Measurements from ENCODE around the gene TMEM236.

TMEM236 gene

DNA sequence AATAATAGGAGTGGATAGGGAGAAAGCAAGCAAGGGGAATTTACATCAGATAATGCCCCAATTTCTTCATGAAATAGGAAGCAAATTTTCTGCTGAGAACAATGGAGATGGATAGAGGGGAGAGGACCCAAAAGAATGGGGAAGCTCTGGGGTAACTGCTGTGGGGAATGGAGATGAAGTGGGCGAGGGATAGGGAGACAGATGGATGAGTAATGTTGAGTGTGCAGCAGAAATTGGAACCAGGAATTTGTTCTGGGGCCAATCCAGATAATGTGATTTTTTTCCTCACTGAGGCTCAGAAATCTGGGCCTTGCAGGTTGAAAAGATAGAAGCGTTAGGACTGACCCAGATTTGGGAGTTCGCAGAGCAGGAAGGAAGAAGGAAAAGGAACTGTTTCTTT, 32.7 kb downstream of the TMEM236 start:
- TF ChIP-seq, protein P1, sequence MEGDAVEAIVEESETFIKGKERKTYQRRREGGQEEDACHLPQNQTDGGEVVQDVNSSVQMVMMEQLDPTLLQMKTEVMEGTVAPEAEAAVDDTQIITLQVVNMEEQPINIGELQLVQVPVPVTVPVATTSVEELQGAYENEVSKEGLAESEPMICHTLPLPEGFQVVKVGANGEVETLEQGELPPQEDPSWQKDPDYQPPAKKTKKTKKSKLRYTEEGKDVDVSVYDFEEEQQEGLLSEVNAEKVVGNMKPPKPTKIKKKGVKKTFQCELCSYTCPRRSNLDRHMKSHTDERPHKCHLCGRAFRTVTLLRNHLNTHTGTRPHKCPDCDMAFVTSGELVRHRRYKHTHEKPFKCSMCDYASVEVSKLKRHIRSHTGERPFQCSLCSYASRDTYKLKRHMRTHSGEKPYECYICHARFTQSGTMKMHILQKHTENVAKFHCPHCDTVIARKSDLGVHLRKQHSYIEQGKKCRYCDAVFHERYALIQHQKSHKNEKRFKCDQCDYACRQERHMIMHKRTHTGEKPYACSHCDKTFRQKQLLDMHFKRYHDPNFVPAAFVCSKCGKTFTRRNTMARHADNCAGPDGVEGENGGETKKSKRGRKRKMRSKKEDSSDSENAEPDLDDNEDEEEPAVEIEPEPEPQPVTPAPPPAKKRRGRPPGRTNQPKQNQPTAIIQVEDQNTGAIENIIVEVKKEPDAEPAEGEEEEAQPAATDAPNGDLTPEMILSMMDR (IDR thresholded peaks at IDR 0.05; ENCODE audit: control insufficient read depth, extremely low read depth, insufficient read depth) = no peak
- H3K4me3 ChIP-seq (ENCODE audit: low read depth, low read length) = no peak overlapping the region
- no peak for DNase-seq (ENCODE audit: low read depth)

DNA sequence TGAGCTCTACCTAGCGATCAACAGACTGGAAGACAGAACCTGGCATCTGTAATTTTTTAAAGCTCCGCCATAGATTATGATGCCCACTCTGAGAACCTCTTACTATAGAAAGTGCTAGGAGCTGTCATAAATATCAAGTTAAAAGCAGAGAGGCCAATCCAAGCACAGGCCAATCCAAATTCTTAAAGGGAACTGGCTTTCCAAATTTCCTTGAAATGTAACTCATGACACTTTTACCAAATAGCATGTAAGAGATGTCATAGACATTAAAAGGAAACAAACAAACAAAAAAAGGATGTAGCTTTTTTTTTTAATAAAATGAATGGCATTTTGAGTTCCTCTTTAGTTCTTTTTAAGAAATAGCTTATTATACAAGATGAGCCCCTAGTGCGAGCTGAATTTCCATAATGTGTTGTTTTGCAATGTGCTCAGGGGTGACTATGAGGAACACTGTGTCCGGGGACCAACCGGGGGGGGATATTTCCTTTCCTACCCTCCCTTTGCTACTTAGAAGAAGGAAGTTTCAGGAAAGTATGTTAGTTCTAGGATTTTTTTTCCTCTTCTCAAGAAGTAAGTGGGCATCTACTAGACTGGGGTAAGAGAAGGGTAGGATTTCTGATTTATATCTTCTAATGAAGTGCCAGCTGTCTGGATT, 33.4 kb downstream of the TMEM236 start:
- no peak overlapping the region for H3K4me3 ChIP-seq (ENCODE audit: low read depth, low read length)
- TF ChIP-seq, protein P1 (IDR thresholded peaks at IDR 0.05; ENCODE audit: control insufficient read depth, extremely low read depth, insufficient read depth) = no peak
- no peak for DNase-seq (ENCODE audit: low read depth)

DNA sequence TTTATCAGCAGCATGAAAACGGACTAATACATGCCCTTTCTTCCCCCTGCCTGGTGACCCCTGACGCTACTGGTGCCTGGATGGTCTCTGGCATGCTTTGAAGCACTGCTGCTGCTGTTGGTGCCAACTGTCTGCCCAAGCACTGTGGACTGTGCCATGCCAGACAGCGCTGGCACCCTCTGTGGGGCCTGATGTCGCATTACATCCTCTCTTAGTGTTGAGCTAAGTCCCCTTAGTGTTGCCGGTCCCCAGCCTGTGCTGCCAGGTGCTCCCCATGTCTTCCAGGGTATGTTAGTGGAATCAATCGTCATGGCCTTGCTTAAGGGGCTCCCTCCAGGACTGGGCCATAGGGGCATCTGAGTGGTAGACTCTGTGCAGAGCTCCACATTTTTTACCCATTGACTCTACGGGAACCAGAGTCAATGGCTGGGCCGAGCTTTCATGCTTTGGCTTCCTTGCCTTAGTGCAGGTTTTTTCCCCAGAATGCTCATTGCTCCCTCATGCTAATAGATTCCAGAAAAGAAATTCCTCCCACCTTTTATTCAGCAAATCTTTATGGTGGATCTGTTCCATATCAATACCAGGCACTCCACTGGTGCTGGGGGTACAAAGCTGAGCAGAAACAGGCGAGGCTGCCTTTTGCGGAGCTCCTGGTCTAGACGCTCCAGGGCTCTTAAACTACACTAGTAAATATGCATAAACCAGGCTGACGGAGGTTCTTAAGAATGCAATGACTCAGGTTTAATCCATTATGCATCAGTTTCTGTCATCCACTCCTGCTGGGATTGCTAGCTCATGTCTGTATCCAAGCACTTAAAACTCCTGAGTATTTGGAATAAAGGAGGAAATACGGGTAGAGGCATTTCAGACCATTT, 35.3 kb downstream of the TMEM236 start:
- no peak overlapping the region for H3K4me3 ChIP-seq (ENCODE audit: low read depth, low read length)
- no peak for DNase-seq (ENCODE audit: low read depth)

DNA sequence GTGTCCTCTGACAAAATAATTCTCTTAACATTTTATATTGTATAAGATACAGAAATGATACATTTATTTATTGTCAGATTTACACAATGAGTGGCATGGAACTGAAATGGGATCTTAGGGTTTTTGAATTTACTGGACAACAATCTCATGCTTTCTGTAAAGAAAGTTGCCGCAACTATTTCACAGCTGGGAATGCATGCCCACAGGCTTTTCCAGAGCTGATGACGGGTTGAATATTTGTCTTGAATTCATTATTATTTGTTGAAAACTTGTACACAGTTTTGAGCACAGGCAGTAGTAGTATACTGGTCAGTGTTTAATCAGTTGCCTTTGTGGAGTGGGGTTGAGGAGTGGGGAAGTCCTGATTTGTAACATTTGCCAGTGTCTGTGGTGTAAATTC, 36.6 kb downstream of the TMEM236 start:
- H3K4me3 ChIP-seq (ENCODE audit: low read depth, low read length) = no peak overlapping the region
- no peak for DNase-seq (ENCODE audit: low read depth)
- TF ChIP-seq, protein P1 (IDR thresholded peaks at IDR 0.05; ENCODE audit: control insufficient read depth, extremely low read depth, insufficient read depth) = no peak

More for the DNA sequence above, 35.3 kb downstream of the TMEM236 start:
- TF ChIP-seq, protein P1 (IDR thresholded peaks at IDR 0.05; ENCODE audit: control insufficient read depth, extremely low read depth, insufficient read depth) = no peak

DNA sequence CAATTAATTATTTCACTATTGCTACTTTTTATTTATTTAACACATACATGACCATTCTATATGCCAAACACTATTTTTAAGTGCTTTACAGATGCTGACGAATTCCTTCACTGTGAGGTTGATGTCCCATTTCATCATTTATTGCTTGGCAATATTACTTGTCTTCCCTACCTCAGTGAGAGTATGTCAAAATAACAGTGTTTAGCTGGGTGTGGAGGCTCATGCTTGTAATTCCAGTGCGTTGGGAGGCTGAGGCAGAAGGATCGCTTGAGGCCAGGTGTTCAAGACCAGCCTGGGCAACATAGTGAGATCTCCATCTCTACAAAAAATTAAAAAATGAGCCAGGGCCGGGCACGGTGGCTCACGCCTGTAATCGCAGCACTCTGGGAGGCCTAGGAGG, 37.4 kb downstream of the TMEM236 start:
- TF ChIP-seq, protein P1 (IDR thresholded peaks at IDR 0.05; ENCODE audit: control insufficient read depth, extremely low read depth, insufficient read depth) = no peak
- DNase-seq (ENCODE audit: low read depth) = no peak
- H3K4me3 ChIP-seq (ENCODE audit: low read depth, low read length) = no peak overlapping the region

DNA sequence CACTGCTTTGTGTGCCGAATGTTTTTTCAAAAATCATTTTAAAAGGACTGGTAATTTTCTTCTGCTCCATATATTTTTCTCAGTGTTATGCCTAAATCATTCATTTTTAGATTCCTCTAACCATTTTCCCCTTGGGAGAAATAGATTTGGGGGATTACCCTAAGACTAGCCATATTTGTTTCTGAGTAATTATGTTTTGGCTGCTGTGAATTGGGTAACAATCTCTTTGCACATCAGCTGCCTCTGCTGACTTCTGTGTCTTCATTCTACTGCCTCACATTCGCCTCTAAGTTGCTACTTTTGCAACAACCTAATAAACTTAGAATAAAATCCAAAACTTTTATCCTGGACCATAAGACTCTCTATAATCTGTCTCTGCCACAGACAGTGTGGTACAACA, 38.6 kb downstream of the TMEM236 start:
- no peak overlapping the region for H3K4me3 ChIP-seq (ENCODE audit: low read depth, low read length)
- DNase-seq (ENCODE audit: low read depth) = no peak
- TF ChIP-seq, protein P1 (IDR thresholded peaks at IDR 0.05; ENCODE audit: control insufficient read depth, extremely low read depth, insufficient read depth) = no peak
